ENCODE measurements around the gene NUBPL.

DNA sequence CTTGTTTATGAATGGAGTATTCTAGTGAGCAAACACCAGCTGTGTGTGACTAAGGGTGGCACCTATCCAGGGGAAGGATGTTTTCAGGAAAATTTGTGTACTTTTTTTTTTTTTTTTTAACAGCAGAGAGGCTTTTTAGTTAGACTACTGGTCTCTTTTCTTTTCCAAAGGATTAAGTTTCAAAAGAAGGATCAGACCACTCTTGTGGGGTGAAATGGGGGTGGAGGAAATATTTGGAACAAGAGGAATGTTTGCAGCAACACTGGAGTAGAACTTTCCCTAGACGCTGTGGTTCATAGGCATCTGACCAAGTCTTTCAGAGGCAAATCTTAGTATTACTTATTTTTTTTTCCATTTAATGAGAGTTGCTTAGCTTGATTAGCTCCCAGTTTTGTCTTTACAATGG lies 21.1 kb downstream of the NUBPL start:
- TF ChIP-seq CTCF (IDR thresholded peaks at IDR 0.05; ENCODE audit: low read length), result no peak
- no peak for TF ChIP-seq EZH2 (optimal IDR thresholded peaks at IDR 0.05; ENCODE audit: low read depth, low read length)

All from MM.1S (cell line).